Measurements from ENCODE around the gene DHFR2. TPM values are rescaled to one million over a fixed set of nuclear protein-coding genes. Genes with fewer than 3 reads are reported as not detected.
"Not testable (repeated sequence)": the region's sequence is repeated elsewhere in the genome, so short reads cannot be mapped to it uniquely, and the experiment has no call there.

DHFR2 gene
- total RNA-seq: 1 to 10 TPM; 6.3 to 8.1 TPM

GRCh38 chr3:94062513-94063404 lies at the start of gene DHFR2, which contains the start of gene NSUN3:
Gene DHFR2, minus strand, starts transcription at chr3:94062916. Its CDS starts 1,405 bp downstream, at chr3:94061511.
Gene NSUN3, plus strand, starts transcription at chr3:94063061. Its CDS starts 66 bp downstream, at chr3:94063127.
- DNase-seq (peak; percentile 89), ATAC-seq (peak; percentile 90)
- POLR2A ChIA-PET: interaction anchor here (0.6 to 1.8 kb wide), 10 partner anchors 9 to 897 kb away, joined by 3 to 7 read pairs (median 4); no protein-coding TSS in a partner anchor
- Mint-ChIP-seq H3K36me3 (ENCODE audit: low read depth) (peaks cover 33% of the 10 kb centered on the region), H3K9me3 (peaks cover 2% of the 10 kb centered on the region), H3K27ac (peak within 1 kb of the TSS; percentile 99), H3K4me1 (ENCODE audit: low read depth) (peaks cover 50% of the 10 kb centered on the region), H3K27me3 (no peaks in the 10 kb centered on the region), H3K4me3 (peak within 1 kb of the TSS; percentile 96)
- intact Hi-C loops (cut with micrococcal nuclease): loop anchor here (2.0 kb wide), 1 partner anchor 52 kb away; no protein-coding TSS in a partner anchor
- CTCF ChIA-PET: interaction anchor here (0.9 to 11.1 kb wide), 7 partner anchors 25 to 61 kb away, joined by 3 to 99 read pairs (median 4); partner anchors contain the start of gene STX19
- no peak for TF ChIP-seq CTCF (IDR thresholded peaks at IDR 0.05)

- no peaks in the 10 kb centered on the region for H3K9me3 Mint-ChIP-seq
- intact Hi-C loops (cut with micrococcal nuclease): no loop called here
- no peak for TF ChIP-seq CTCF (IDR thresholded peaks at IDR 0.05)
- DNase-seq: no peak
- H3K27me3 Mint-ChIP-seq: no peaks in the 10 kb centered on the region
- ATAC-seq: no peak
- ChIA-PET POLR2A (no interaction called here), CTCF (interaction anchor here (1.3 kb wide), 1 partner anchor 9 kb away, joined by 5 read pairs; no protein-coding TSS in a partner anchor)
- H3K36me3 Mint-ChIP-seq (ENCODE audit: low read depth): peaks cover 21% of the 10 kb centered on the region
- H3K4me1 Mint-ChIP-seq (ENCODE audit: low read depth): peaks cover 2% of the 10 kb centered on the region
- H3K27ac Mint-ChIP-seq: no peak overlapping the region
- no peak overlapping the region for H3K4me3 Mint-ChIP-seq
These were observed 48.1 kb upstream of the DHFR2 start for GRCh38 chr3:94110854-94111253.

GRCh38 chr3:94110232-94110631 lies 47.5 kb upstream of the DHFR2 start:
- intact Hi-C loops (cut with micrococcal nuclease); H3K9me3 Mint-ChIP-seq; ATAC-seq; H3K27me3 Mint-ChIP-seq; CTCF ChIA-PET; POLR2A ChIA-PET; DNase-seq; H3K27ac Mint-ChIP-seq; H3K4me1 Mint-ChIP-seq (ENCODE audit: low read depth); H3K4me3 Mint-ChIP-seq: not testable (repeated sequence)
- peaks cover 22% of the 10 kb centered on the region for H3K36me3 Mint-ChIP-seq (ENCODE audit: low read depth)

GRCh38 chr3:94106268-94106667 lies 43.6 kb upstream of the DHFR2 start:
- Mint-ChIP-seq H3K27ac (no peak overlapping the region), H3K36me3 (ENCODE audit: low read depth) (peaks cover 10% of the 10 kb centered on the region), H3K4me1 (ENCODE audit: low read depth) (no peaks in the 10 kb centered on the region), H3K4me3 (no peak overlapping the region), H3K27me3 (no peaks in the 10 kb centered on the region), H3K9me3 (no peaks in the 10 kb centered on the region)
- no peak for TF ChIP-seq CTCF (IDR thresholded peaks at IDR 0.05)
- ATAC-seq: no peak
- ChIA-PET POLR2A (no interaction called here), CTCF (no interaction called here)
- DNase-seq: no peak
- intact Hi-C loops (cut with micrococcal nuclease): no loop called here

GRCh38 chr3:94101860-94102259 lies 39.1 kb upstream of the DHFR2 start:
- intact Hi-C loops (cut with micrococcal nuclease): no loop called here
- POLR2A ChIA-PET: no interaction called here

More at GRCh38 chr3:94101860-94102259, 39.1 kb upstream of the DHFR2 start:
- DNase-seq (no peak), ATAC-seq (no peak)
- no peaks in the 10 kb centered on the region for H3K4me1 Mint-ChIP-seq (ENCODE audit: low read depth)
- H3K27ac Mint-ChIP-seq: no peak overlapping the region
- H3K36me3 Mint-ChIP-seq (ENCODE audit: low read depth): peaks cover 23% of the 10 kb centered on the region
- CTCF ChIA-PET: interaction anchor here (0.6 to 1.7 kb wide), 5 partner anchors 10 to 98 kb away, joined by 3 to 5 read pairs (median 3); no protein-coding TSS in a partner anchor
- TF ChIP-seq CTCF (IDR thresholded peaks at IDR 0.05): no peak
- no peaks in the 10 kb centered on the region for H3K9me3 Mint-ChIP-seq
- no peaks in the 10 kb centered on the region for H3K27me3 Mint-ChIP-seq
- no peak overlapping the region for H3K4me3 Mint-ChIP-seq

Data from activated CD8-positive, alpha-beta T cell treated with anti-CD3 and anti-CD28 coated beads for 36 hours (primary cell).